PC-9 (cell line): Measurements from ENCODE around the gene RPP40. TPM values are rescaled to one million over a fixed set of nuclear protein-coding genes. Genes with fewer than 3 reads are reported as not detected.

Experiments used
- BruUV-seq: library from RNA; stranded (reverse); fragments of 400-500 nt; replicated peaks from 2 replicates; lab custom pipeline; 2021; lab: Mats Ljungman, UMichigan
- CTCF ChIA-PET: fragments of 300-600 bp; sonication (Branson Sonifier 250); formaldehyde crosslinking; loops from one replicate; lab custom pipeline; 2022; ENCODE audit warnings: antibody characterized with exemption; lab: Charles Lee
- POLR2A ChIA-PET: fragments of 300-600 bp; sonication (Branson Sonifier 250); formaldehyde crosslinking; loops from one replicate; lab custom pipeline; 2022; ENCODE audit warnings: antibody characterized with exemption; ENCODE audit not compliant: unreplicated experiment; lab: Charles Lee
- DNase-seq, 2 experiments: peaks; one replicate each; pipeline versions ENCODE4 v3.0.0 to v3.0.0-alpha.2; 2015 to 2022; ENCODE audit warnings: mixed read lengths in 1 of 2
- H2AFZ ChIP-seq: fragments of 200-600 bp; sonication (generic); 2 replicates; pipeline ENCODE4 v1.8.1; 2017; ENCODE audit warnings: antibody characterized with exemption
- H3F3A ChIP-seq: fragments of 200-600 bp; sonication (generic); 2 replicates; pipeline ENCODE4 v1.8.1; 2017; ENCODE audit warnings: antibody characterized with exemption, mild to moderate bottlenecking, low read depth; ENCODE audit not compliant: insufficient read depth
- H3K27ac ChIP-seq: fragments of 200-600 bp; sonication (generic); 2 replicates; pipeline ENCODE4 v1.6.1; 2016; ENCODE audit warnings: mixed run types
- H3K27me3 ChIP-seq: fragments of 200-600 bp; sonication (generic); 2 replicates; pipeline ENCODE4 v1.6.1; 2016; ENCODE audit warnings: low read depth, mixed run types; ENCODE audit not compliant: insufficient read depth
- H3K36me3 ChIP-seq: fragments of 200-600 bp; sonication (generic); 2 replicates; pipeline ENCODE4 v1.6.1; 2016; ENCODE audit warnings: low read depth, mixed run types
- H3K4me1 ChIP-seq: fragments of 200-600 bp; sonication (generic); replicated peaks from 2 replicates; pipeline ENCODE4 v1.6.1; 2016; ENCODE audit warnings: mixed run types; ENCODE audit not compliant: insufficient read depth
- H3K4me2 ChIP-seq: fragments of 200-600 bp; sonication (generic); 2 replicates; pipeline ENCODE4 v1.6.1; 2017; ENCODE audit warnings: mixed run types
- H3K4me3 ChIP-seq: fragments of 200-600 bp; sonication (generic); 2 replicates; pipeline ENCODE4 v1.6.1; 2016; ENCODE audit warnings: mixed run types
- H3K79me2 ChIP-seq: fragments of 200-600 bp; sonication (generic); 2 replicates; pipeline ENCODE4 v1.6.1; 2017; ENCODE audit warnings: low read depth, mixed run types
- H3K9me2 ChIP-seq: fragments of 200-600 bp; sonication (generic); 2 replicates; pipeline ENCODE4 v1.8.1; 2017; ENCODE audit warnings: mild to moderate bottlenecking; ENCODE audit not compliant: insufficient read depth
- H3K9me3 ChIP-seq: fragments of 200-600 bp; sonication (generic); 2 replicates; pipeline ENCODE4 v1.8.1; 2016; ENCODE audit warnings: low read depth; ENCODE audit not compliant: insufficient read depth
- H4K20me1 ChIP-seq: fragments of 200-600 bp; sonication (generic); 2 replicates; pipeline ENCODE4 v1.8.1; 2017; ENCODE audit not compliant: insufficient read depth
- EZH2 ChIP-seq: fragments of 200-600 bp; sonication (generic); IDR thresholded peaks from 2 replicates; pipeline ENCODE4 v1.8.0; 2017; ENCODE audit warnings: antibody characterized with exemption, low read depth
- intact Hi-C: fragments of 100-400 bp; cut with micrococcal nuclease; formaldehyde crosslinking; loops from one replicate; pipeline ENCODE4 v1.10.0; 2022; ENCODE audit not compliant: unreplicated experiment
- total RNA-seq: library from RNA; stranded (reverse); gene quantifications from 2 replicates; pipeline ENCODE4 v1.2.3, GENCODE V29; 2021
- TF ChIP-seq, protein P1 (sequence below): fragments of 200-600 bp; sonication (generic); conservative IDR thresholded peaks from 2 replicates; pipeline ENCODE4 v1.6.1; 2017; ENCODE audit warnings: mixed run types, antibody characterized with exemption, mild to moderate bottlenecking, moderate library complexity

Gene RPP40
- total RNA-seq, 1 experiment from 2014 or later, result 21.0 TPM

DNA sequence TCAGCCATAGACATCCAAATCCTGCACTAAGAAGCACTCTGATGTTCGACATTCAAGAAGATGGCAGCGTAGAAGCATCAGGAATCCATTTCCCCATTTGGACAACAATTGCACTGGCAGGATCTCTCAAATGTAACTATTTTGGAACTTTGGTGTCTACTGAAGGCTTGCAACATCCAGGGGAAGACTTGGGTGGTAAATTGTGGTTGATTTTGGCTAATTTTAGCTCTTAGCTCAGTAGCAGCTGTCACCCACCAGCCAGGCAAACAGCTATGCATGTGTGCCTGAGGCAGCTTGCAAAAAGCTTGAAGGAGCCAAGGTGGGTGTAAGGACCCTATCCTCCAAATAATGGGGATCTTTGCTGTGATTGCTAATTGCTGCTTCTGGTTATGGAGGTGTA lies 46.2 kb upstream of the RPP40 start:
- Histone ChIP-seq H3K27me3 (no peaks in the 10 kb centered on the region), H3K9me2 (no peaks in the 10 kb centered on the region), H3K27ac (no peak overlapping the region), H4K20me1 (no peaks in the 10 kb centered on the region), H3K79me2 (no peaks in the 10 kb centered on the region), H3F3A (no peaks in the 10 kb centered on the region), H3K4me3 (no peak overlapping the region), H3K4me1 (no peaks in the 10 kb centered on the region), H3K36me3 (no peaks in the 10 kb centered on the region), H2AFZ (no peak overlapping the region), H3K4me2 (no peak overlapping the region), H3K9me3 (no peaks in the 10 kb centered on the region)
- no peak for DNase-seq
- BruUV-seq, result no TSS peak
- TF ChIP-seq, protein P1, sequence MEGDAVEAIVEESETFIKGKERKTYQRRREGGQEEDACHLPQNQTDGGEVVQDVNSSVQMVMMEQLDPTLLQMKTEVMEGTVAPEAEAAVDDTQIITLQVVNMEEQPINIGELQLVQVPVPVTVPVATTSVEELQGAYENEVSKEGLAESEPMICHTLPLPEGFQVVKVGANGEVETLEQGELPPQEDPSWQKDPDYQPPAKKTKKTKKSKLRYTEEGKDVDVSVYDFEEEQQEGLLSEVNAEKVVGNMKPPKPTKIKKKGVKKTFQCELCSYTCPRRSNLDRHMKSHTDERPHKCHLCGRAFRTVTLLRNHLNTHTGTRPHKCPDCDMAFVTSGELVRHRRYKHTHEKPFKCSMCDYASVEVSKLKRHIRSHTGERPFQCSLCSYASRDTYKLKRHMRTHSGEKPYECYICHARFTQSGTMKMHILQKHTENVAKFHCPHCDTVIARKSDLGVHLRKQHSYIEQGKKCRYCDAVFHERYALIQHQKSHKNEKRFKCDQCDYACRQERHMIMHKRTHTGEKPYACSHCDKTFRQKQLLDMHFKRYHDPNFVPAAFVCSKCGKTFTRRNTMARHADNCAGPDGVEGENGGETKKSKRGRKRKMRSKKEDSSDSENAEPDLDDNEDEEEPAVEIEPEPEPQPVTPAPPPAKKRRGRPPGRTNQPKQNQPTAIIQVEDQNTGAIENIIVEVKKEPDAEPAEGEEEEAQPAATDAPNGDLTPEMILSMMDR, result no peak
- no peak for TF ChIP-seq EZH2
- ChIA-PET POLR2A (no interaction called here), CTCF (interaction anchor here (0.7 kb wide), 1 partner anchor 35 kb away, joined by 5 read pairs; no protein-coding TSS in a partner anchor)
- intact Hi-C loops, result no loop called here

DNA sequence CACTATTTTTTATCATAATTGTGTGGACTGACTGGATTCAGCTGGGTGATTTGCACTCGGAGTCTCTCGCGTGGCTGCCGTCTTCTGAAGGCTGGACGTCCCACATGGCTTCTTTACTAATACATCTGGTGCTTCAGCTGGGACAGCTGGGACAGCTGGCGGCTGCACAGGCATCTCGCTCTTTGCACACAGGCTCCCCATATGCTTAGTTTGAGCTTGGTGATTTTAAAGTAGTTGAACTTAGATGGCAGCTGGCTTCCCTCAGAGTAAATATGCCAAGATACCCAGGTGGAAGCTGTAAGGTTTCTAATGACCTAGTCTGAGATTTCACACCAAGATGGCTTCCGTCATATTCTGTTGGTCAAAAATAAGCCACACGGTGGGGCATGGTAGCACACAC lies 42.6 kb upstream of the RPP40 start:
- no peaks in the 10 kb centered on the region for H3K4me1 ChIP-seq
- no peaks in the 10 kb centered on the region for H3F3A ChIP-seq
- intact Hi-C loops, result no loop called here
- ChIA-PET POLR2A (interaction anchor here (0.5 kb wide), 1 partner anchor 29 kb away, joined by 7 read pairs; no protein-coding TSS in a partner anchor), CTCF (no interaction called here)
- H3K4me2 ChIP-seq, result no peak overlapping the region
- H3K27ac ChIP-seq, result no peak overlapping the region
- no peaks in the 10 kb centered on the region for H4K20me1 ChIP-seq
- no TSS peak for BruUV-seq
- H3K36me3 ChIP-seq, result no peaks in the 10 kb centered on the region
- H2AFZ ChIP-seq, result no peak overlapping the region
- no peak for DNase-seq
- no peaks in the 10 kb centered on the region for H3K27me3 ChIP-seq
- no peak for TF ChIP-seq EZH2
- TF ChIP-seq, protein P1, result no peak
- no peak overlapping the region for H3K4me3 ChIP-seq
- no peaks in the 10 kb centered on the region for H3K79me2 ChIP-seq
- H3K9me3 ChIP-seq, result no peaks in the 10 kb centered on the region
- no peaks in the 10 kb centered on the region for H3K9me2 ChIP-seq

DNA sequence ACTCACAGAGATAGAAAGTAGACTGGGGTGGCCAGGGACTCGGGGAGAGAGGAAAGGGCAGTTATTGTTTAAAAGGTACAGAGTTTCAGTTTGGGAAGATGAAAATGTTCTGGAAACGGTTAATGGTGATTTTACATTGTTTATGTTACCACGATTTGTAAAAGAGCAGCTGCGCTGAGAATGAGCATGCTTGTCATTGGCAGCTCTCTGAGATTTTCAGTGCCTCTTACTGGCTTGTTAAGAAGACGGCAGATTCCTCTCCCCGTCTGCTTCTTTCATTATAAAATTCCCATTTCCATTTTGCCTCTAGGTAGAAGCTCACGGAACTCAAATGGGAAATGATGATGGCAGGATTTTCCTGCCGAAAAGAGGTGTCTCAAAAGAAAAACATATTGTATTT lies 41.6 kb upstream of the RPP40 start:
- no peak for DNase-seq
- Histone ChIP-seq H3K27ac (no peak overlapping the region), H3K4me3 (no peak overlapping the region), H3K4me2 (no peak overlapping the region), H3K27me3 (no peaks in the 10 kb centered on the region), H3K4me1 (no peaks in the 10 kb centered on the region), H3F3A (no peaks in the 10 kb centered on the region), H3K79me2 (no peaks in the 10 kb centered on the region), H4K20me1 (no peaks in the 10 kb centered on the region), H3K9me2 (no peaks in the 10 kb centered on the region), H3K36me3 (no peaks in the 10 kb centered on the region), H2AFZ (no peak overlapping the region), H3K9me3 (no peaks in the 10 kb centered on the region)
- CTCF ChIA-PET, result no interaction called here
- TF ChIP-seq, protein P1, result no peak
- TF ChIP-seq EZH2, result no peak
- intact Hi-C loops, result no loop called here
- BruUV-seq, result no TSS peak
- POLR2A ChIA-PET, result no interaction called here
